ENCODE measurements around the gene KRTAP5-6. TPM values are rescaled to one million over a fixed set of nuclear protein-coding genes. Genes with fewer than 3 reads are reported as not detected.

KRTAP5-6 gene
- total RNA-seq, 3 donors from 2014 or later, result not detected

GRCh38 chr11:1653541-1654387 lies 43.2 kb upstream of the KRTAP5-6 start:
- DNase-seq, result peak in 1 of 3 donors; percentile 11
- ATAC-seq, result no peak
- intact Hi-C loops (cut with DNase I, micrococcal nuclease), result loop anchor here in 1 of 2 donors (5.0 kb wide), 1 partner anchor 179 kb away; the partner anchor contains the start of gene SYT8

GRCh38 chr11:1654388-1655167 lies 42.4 kb upstream of the KRTAP5-6 start:
- no peak for ATAC-seq

More at GRCh38 chr11:1653541-1654387, 43.2 kb upstream of the KRTAP5-6 start:
- no peak overlapping the region for H3K4me3 ChIP-seq
- TF ChIP-seq, protein P1, sequence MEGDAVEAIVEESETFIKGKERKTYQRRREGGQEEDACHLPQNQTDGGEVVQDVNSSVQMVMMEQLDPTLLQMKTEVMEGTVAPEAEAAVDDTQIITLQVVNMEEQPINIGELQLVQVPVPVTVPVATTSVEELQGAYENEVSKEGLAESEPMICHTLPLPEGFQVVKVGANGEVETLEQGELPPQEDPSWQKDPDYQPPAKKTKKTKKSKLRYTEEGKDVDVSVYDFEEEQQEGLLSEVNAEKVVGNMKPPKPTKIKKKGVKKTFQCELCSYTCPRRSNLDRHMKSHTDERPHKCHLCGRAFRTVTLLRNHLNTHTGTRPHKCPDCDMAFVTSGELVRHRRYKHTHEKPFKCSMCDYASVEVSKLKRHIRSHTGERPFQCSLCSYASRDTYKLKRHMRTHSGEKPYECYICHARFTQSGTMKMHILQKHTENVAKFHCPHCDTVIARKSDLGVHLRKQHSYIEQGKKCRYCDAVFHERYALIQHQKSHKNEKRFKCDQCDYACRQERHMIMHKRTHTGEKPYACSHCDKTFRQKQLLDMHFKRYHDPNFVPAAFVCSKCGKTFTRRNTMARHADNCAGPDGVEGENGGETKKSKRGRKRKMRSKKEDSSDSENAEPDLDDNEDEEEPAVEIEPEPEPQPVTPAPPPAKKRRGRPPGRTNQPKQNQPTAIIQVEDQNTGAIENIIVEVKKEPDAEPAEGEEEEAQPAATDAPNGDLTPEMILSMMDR (IDR thresholded peaks at IDR 0.05), result no peak
- H3K9me3 ChIP-seq, result no peaks in the 10 kb centered on the region
- H3K4me1 ChIP-seq (ENCODE audit: low read depth), result no peaks in the 10 kb centered on the region
- H3K36me3 ChIP-seq (ENCODE audit: low read depth), result no peaks in the 10 kb centered on the region

GRCh38 chr11:1655168-1656060 lies 41.6 kb upstream of the KRTAP5-6 start:
- intact Hi-C loops (cut with DNase I, micrococcal nuclease), result no loop called here

More at GRCh38 chr11:1654388-1655167, 42.4 kb upstream of the KRTAP5-6 start:
- no peaks in the 10 kb centered on the region for H3K9me3 ChIP-seq
- H3K4me1 ChIP-seq (ENCODE audit: low read depth), result no peaks in the 10 kb centered on the region
- peak in 1 of 3 donors; percentile 20 for DNase-seq
- H3K36me3 ChIP-seq (ENCODE audit: low read depth), result no peaks in the 10 kb centered on the region
- no peak overlapping the region for H3K4me3 ChIP-seq
- intact Hi-C loops (cut with DNase I, micrococcal nuclease), result loop anchor here in 1 of 2 donors (5.0 kb wide), 1 partner anchor 178 kb away; the partner anchor contains the start of gene SYT8
- TF ChIP-seq, protein P1 (IDR thresholded peaks at IDR 0.05), result no peak

DNA sequence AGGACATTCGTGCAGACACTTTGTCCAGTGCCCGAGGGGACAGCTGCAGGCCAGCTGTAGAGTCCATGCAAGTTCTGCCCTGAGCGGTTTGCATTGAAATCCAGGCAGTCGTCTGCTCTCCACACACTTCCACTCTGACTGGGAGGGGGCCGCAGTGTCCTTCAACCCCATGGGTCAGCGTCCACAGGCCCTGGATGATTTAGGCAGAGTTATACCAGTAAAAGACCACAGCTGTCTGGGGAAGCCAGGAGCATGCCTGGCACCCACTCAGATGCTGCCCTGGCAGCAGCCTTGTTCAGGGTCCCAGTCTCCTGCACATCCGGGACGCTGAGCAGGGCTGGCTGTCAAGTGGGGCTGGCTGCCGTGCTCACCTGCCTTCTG lies 40.9 kb upstream of the KRTAP5-6 start:
- intact Hi-C loops (cut with DNase I, micrococcal nuclease), result no loop called here

More at GRCh38 chr11:1655168-1656060, 41.6 kb upstream of the KRTAP5-6 start:
- no peaks in the 10 kb centered on the region for H3K36me3 ChIP-seq (ENCODE audit: low read depth)
- no peak overlapping the region for H3K4me3 ChIP-seq
- no peaks in the 10 kb centered on the region for H3K9me3 ChIP-seq
- TF ChIP-seq, protein P1 (IDR thresholded peaks at IDR 0.05), result no peak
- peak in 1 of 3 donors; percentile 12 for DNase-seq
- ATAC-seq, result no peak
- no peaks in the 10 kb centered on the region for H3K4me1 ChIP-seq (ENCODE audit: low read depth)

More for the DNA sequence above, 40.9 kb upstream of the KRTAP5-6 start:
- Histone ChIP-seq H3K9me3 (no peaks in the 10 kb centered on the region), H3K4me3 (no peak overlapping the region), H3K4me1 (ENCODE audit: low read depth) (no peaks in the 10 kb centered on the region), H3K36me3 (ENCODE audit: low read depth) (no peaks in the 10 kb centered on the region)
- peak in 1 of 3 donors; percentile 7 for DNase-seq
- ATAC-seq, result no peak
- TF ChIP-seq, protein P1 (IDR thresholded peaks at IDR 0.05), result no peak

All from mucosa of descending colon (tissue), 3 donors.